CD14-positive monocyte (primary cell): ENCODE results near the gene EFNA1. TPM values are rescaled to one million over a fixed set of nuclear protein-coding genes. Genes with fewer than 3 reads are reported as not detected.

ENCODE experiments used
- DNase-seq, 3 donors: peaks; one replicate each; pipeline ENCODE4 v3.0.0-alpha.2; 2011 to 2022
- H2AFZ ChIP-seq: 2 replicates; pipeline ENCODE4 v1.6.0; 2012; ENCODE audit warnings: mild to moderate bottlenecking, low read depth, low read length, inconsistent platforms; ENCODE audit not compliant: insufficient read depth, poor library complexity, severe bottlenecking
- H3K27ac ChIP-seq, 2 donors: 1 replicate in 1 of 2; 2 replicates in 1 of 2; pipeline ENCODE4 v1.5.1; 2012 to 2013; ENCODE audit warnings: low read length in 2 of 2, control low read depth in 1 of 2, inconsistent platforms in 1 of 2, low read depth in 1 of 2, mild to moderate bottlenecking in 1 of 2
- H3K27me3 ChIP-seq, 2 donors: one replicate each; pipeline versions ENCODE4 v1.6.0 to v1.6.1; 2011 to 2013; ENCODE audit warnings: low read length in 2 of 2; ENCODE audit not compliant: control insufficient read depth in 2 of 2, insufficient read depth in 2 of 2
- H3K36me3 ChIP-seq, 2 donors: replicated peaks in 1 of 2; 1 replicate in 1 of 2; 2 replicates in 1 of 2; pipeline versions ENCODE4 v1.5.1 to v1.6.1; 2012 to 2013; ENCODE audit warnings: low read length in 2 of 2, control low read depth in 1 of 2, inconsistent platforms in 1 of 2, mild to moderate bottlenecking in 1 of 2; ENCODE audit not compliant: insufficient read depth in 2 of 2, control insufficient read depth in 1 of 2
- H3K4me1 ChIP-seq, 2 donors: 1 replicate in 1 of 2; 2 replicates in 1 of 2; pipeline versions ENCODE4 v1.5.1 to v1.6.1; 2012 to 2013; ENCODE audit warnings: low read length in 2 of 2, control low read depth in 1 of 2, inconsistent platforms in 1 of 2, mild to moderate bottlenecking in 1 of 2, moderate library complexity in 1 of 2; ENCODE audit not compliant: insufficient read depth in 2 of 2, control insufficient read depth in 1 of 2
- H3K4me2 ChIP-seq: replicated peaks from 2 replicates; pipeline ENCODE3; 2012; ENCODE audit warnings: low read length, moderate library complexity, mild to moderate bottlenecking; ENCODE audit not compliant: poor library complexity, severe bottlenecking; ENCODE audit errors: extremely low read depth
- H3K4me3 ChIP-seq, 3 experiments: fragments of 200-600 bp in 1 of 3; sonication (generic) in 1 of 3; replicated peaks in 1 of 3; 1 replicate in 2 of 3; 2 replicates in 1 of 3; pipeline ENCODE4 v1.5.1; 2011 to 2013; ENCODE audit warnings: low read length in 3 of 3, mild to moderate bottlenecking in 3 of 3, control low read depth in 2 of 3, low read depth in 2 of 3, inconsistent platforms in 1 of 3, moderate library complexity in 1 of 3
- H3K79me2 ChIP-seq: 2 replicates; pipeline ENCODE4 v1.6.0; 2012; ENCODE audit warnings: mild to moderate bottlenecking, control low read depth, inconsistent platforms, low read length, moderate library complexity; ENCODE audit not compliant: insufficient read depth
- H3K9ac ChIP-seq: 2 replicates; pipeline ENCODE4 v1.6.0; 2017; ENCODE audit warnings: low read length, mild to moderate bottlenecking; ENCODE audit not compliant: insufficient read depth, poor library complexity, severe bottlenecking
- H3K9me3 ChIP-seq, 2 donors: replicated peaks in 1 of 2; 1 replicate in 1 of 2; 2 replicates in 1 of 2; pipeline versions ENCODE4 v1.5.1 to v1.6.1; 2012 to 2013; ENCODE audit warnings: low read length in 2 of 2, control low read depth in 1 of 2; ENCODE audit not compliant: control insufficient read depth in 1 of 2, insufficient read depth in 1 of 2
- H4K20me1 ChIP-seq: 2 replicates; pipeline ENCODE4 v1.6.0; 2012; ENCODE audit warnings: mild to moderate bottlenecking, low read length, control low read depth, moderate library complexity; ENCODE audit not compliant: insufficient read depth
- H3K27ac Mint-ChIP-seq, 7 donors: one replicate each; pipeline ENCODE4 v1.8.0; 2020; ENCODE audit warnings: mild to moderate bottlenecking in 7 of 7, mixed read lengths in 7 of 7, moderate library complexity in 6 of 7, inconsistent platforms in 2 of 7
- H3K27me3 Mint-ChIP-seq, 3 donors: one replicate each; pipeline ENCODE4 v1.8.0; 2021 to 2022; ENCODE audit warnings: low read depth in 3 of 3, mild to moderate bottlenecking in 3 of 3, mixed read lengths in 3 of 3, moderate library complexity in 3 of 3, inconsistent platforms in 1 of 3
- H3K36me3 Mint-ChIP-seq, 2 donors: one replicate each; pipeline ENCODE4 v1.8.0; 2020; ENCODE audit warnings: mixed read lengths in 2 of 2, inconsistent platforms in 1 of 2, mild to moderate bottlenecking in 1 of 2
- H3K4me1 Mint-ChIP-seq: one replicate; pipeline ENCODE4 v1.8.0; 2020; ENCODE audit warnings: mild to moderate bottlenecking, mixed read lengths
- H3K4me3 Mint-ChIP-seq, 2 donors: one replicate each; pipeline ENCODE4 v1.8.0; 2020; ENCODE audit warnings: mild to moderate bottlenecking in 2 of 2, mixed read lengths in 2 of 2, moderate library complexity in 1 of 2
- H3K9me3 Mint-ChIP-seq, 7 donors: one replicate each; pipeline ENCODE4 v1.8.0; 2020 to 2022; ENCODE audit warnings: mixed read lengths in 7 of 7, mild to moderate bottlenecking in 6 of 7, moderate library complexity in 6 of 7, inconsistent platforms in 2 of 7
- CTCF ChIP-seq: fragments of 200-600 bp; IDR thresholded peaks from one replicate; pipeline ENCODE4 v1.8.0; 2022; ENCODE audit warnings: antibody characterized with exemption, mild to moderate bottlenecking
- WGBS: methylation state at CpG from one replicate; pipeline ENCODE4 v1.1.5; 2013; ENCODE audit warnings: missing lambda C conversion rate; ENCODE audit not compliant: insufficient coverage; 5-methylcytosine and 5-hydroxymethylcytosine counted together
- intact Hi-C, 2 donors: fragments of 100-400 bp; cut with micrococcal nuclease; formaldehyde crosslinking; loops; one replicate each; pipeline versions ENCODE4 v1.15.0 to v1.15.1; 2023
- polyA plus RNA-seq, 3 donors: library from polyadenylated mRNA; depleted of rRNA in 1 of 3; unstranded in 2 of 3; stranded (reverse) in 1 of 3; fragments of 300-500 nt in 2 of 3; fragments of >200 nt in 1 of 3; fragmentation: Illumina TruSeq in 2 of 3; gene quantifications; 1 replicate in 2 of 3; 2 replicates in 1 of 3; pipeline ENCODE4 v1.2.3, GENCODE V29; 2012 to 2021

The EFNA1 gene
- polyA plus RNA-seq, 3 donors, result 1.2 TPM; not detected in 2

GRCh38 chr1:155127967-155128754, 485 bp downstream of the EFNA1 start:
- WGBS, result 7% methylated on average over 8 of the region's 17 CpGs
- no peak for TF ChIP-seq CTCF
- Mint-ChIP-seq H3K9me3 (peaks cover 0 to 22% (median 11%) of the 10 kb centered on the region in 7 donors), H3K27me3 (peaks cover 59 to 86% (median 76%) of the 10 kb centered on the region in 3 donors), H3K4me3 (peak overlapping the region; percentile 67 to 85), H3K36me3 (peaks cover 5 to 20% of the 10 kb centered on the region in 2 donors), H3K27ac (peak overlapping the region in 4 of 7 donors; percentile 8 to 76 (median 26)), H3K4me1 (peaks cover 34% of the 10 kb centered on the region)
- no peak for DNase-seq
- Histone ChIP-seq H3K27ac (no peak overlapping the region), H3K27me3 (peaks cover 45 to 69% of the 10 kb centered on the region in 2 donors), H3K79me2 (no peaks in the 10 kb centered on the region), H2AFZ (peak overlapping the region; percentile 72), H3K9ac (peak overlapping the region; percentile 17), H3K4me1 (peaks cover 25 to 33% of the 10 kb centered on the region in 2 donors), H3K9me3 (peaks cover 0 to 17% of the 10 kb centered on the region in 2 donors), H3K4me3 (peak overlapping the region in 2 of 3 experiments; percentile 24 to 70), H3K36me3 (no peaks in the 10 kb centered on the region), H4K20me1 (no peaks in the 10 kb centered on the region), H3K4me2 (peak overlapping the region; percentile 78)
- intact Hi-C loops, result loop anchor here (5.0 kb wide), 3 partner anchors 34 to 39 kb away; no protein-coding TSS in a partner anchor

GRCh38 chr1:155128755-155129473, 1.2 kb downstream of the EFNA1 start:
- peaks cover 0 to 17% of the 10 kb centered on the region in 2 donors for H3K9me3 ChIP-seq
- Mint-ChIP-seq H3K27me3 (peaks cover 59 to 80% (median 73%) of the 10 kb centered on the region in 3 donors), H3K27ac (peak overlapping the region in 1 of 7 donors; percentile 37), H3K36me3 (peaks cover 5 to 20% of the 10 kb centered on the region in 2 donors), H3K9me3 (peaks cover 0 to 22% (median 11%) of the 10 kb centered on the region in 7 donors), H3K4me1 (peaks cover 34% of the 10 kb centered on the region), H3K4me3 (peak overlapping the region; percentile 24 to 85)
- no peak overlapping the region for H3K9ac ChIP-seq
- peaks cover 45 to 69% of the 10 kb centered on the region in 2 donors for H3K27me3 ChIP-seq
- H3K4me1 ChIP-seq, result peaks cover 25 to 33% of the 10 kb centered on the region in 2 donors
- no peak for TF ChIP-seq CTCF
- H2AFZ ChIP-seq, result no peak overlapping the region
- H3K4me2 ChIP-seq, result no peak overlapping the region
- intact Hi-C loops, result loop anchor here (5.0 kb wide), 3 partner anchors 33 to 38 kb away; no protein-coding TSS in a partner anchor
- H3K79me2 ChIP-seq, result no peaks in the 10 kb centered on the region
- H4K20me1 ChIP-seq, result no peaks in the 10 kb centered on the region
- no peak overlapping the region for H3K4me3 ChIP-seq
- WGBS, result 0% methylated on average over 1 of the region's 14 CpGs
- no peak overlapping the region for H3K27ac ChIP-seq
- H3K36me3 ChIP-seq, result no peaks in the 10 kb centered on the region
- DNase-seq, result peak in 2 of 3 donors; percentile 27 to 28
